Small intestine (tissue), 7 donors: ENCODE results near the gene JDP2. TPM values are rescaled to one million over a fixed set of nuclear protein-coding genes. Genes with fewer than 3 reads are reported as not detected.
A peak's percentile ranks its signal among the peaks of the same experiment; 100 is the strongest.
"Not testable (repeated sequence)": the region's sequence is repeated elsewhere in the genome, so short reads cannot be mapped to it uniquely, and the experiment has no call there.

Source experiments
- DNase-seq, 2 donors: peaks; one replicate each; pipeline versions ENCODE4 v3.0.0 to v3.0.0-alpha.2; 2013
- FAIRE-seq: peaks from 2 replicates; lab custom pipeline; 2012; peaks lifted over from hg19 to GRCh38; lab: Jason Lieb, UNC
- H3K27ac ChIP-seq, 3 donors: one replicate each; pipeline ENCODE4 v1.5.1; 2013; ENCODE audit warnings: low read length in 2 of 3, mild to moderate bottlenecking in 2 of 3, control low read depth in 1 of 3, inconsistent platforms in 1 of 3, low read depth in 1 of 3, moderate library complexity in 1 of 3
- H3K27me3 ChIP-seq, 3 donors: one replicate each; pipeline ENCODE4 v1.6.1; 2013; ENCODE audit warnings: low read length in 3 of 3, inconsistent platforms in 1 of 3; ENCODE audit not compliant: control insufficient read depth in 3 of 3, insufficient read depth in 3 of 3
- H3K36me3 ChIP-seq, 3 donors: one replicate each; pipeline ENCODE4 v1.6.1; 2013; ENCODE audit warnings: low read length in 3 of 3, inconsistent platforms in 1 of 3, low read depth in 1 of 3, mild to moderate bottlenecking in 1 of 3, moderate library complexity in 1 of 3; ENCODE audit not compliant: control insufficient read depth in 3 of 3, insufficient read depth in 2 of 3
- H3K4me1 ChIP-seq, 3 donors: one replicate each; pipeline ENCODE4 v1.6.1; 2013; ENCODE audit warnings: low read length in 2 of 3, inconsistent platforms in 1 of 3, low read depth in 1 of 3, mild to moderate bottlenecking in 1 of 3, moderate library complexity in 1 of 3; ENCODE audit not compliant: control insufficient read depth in 3 of 3, insufficient read depth in 2 of 3
- H3K4me3 ChIP-seq, 3 donors: one replicate each; pipeline ENCODE4 v1.5.1; 2013; ENCODE audit warnings: low read length in 3 of 3, control low read depth in 1 of 3, inconsistent platforms in 1 of 3, low read depth in 1 of 3, mild to moderate bottlenecking in 1 of 3, moderate library complexity in 1 of 3
- H3K9me3 ChIP-seq, 2 donors: one replicate each; pipeline ENCODE4 v1.6.1; 2013; ENCODE audit warnings: low read depth in 1 of 2, low read length in 1 of 2; ENCODE audit not compliant: control insufficient read depth in 2 of 2, insufficient read depth in 1 of 2
- WGBS, 3 donors: extraction: QIAGEN DNeasy Blood & Tissue Kit; methylation state at CpG; one replicate each; pipeline ENCODE4 v1.1.7; 2013; 5-methylcytosine and 5-hydroxymethylcytosine counted together
- polyA plus RNA-seq, 4 donors: library from polyadenylated mRNA; stranded (reverse) in 3 of 4; unstranded in 1 of 4; fragments of 200-250 nt in 3 of 4; fragments of 120-200 nt in 1 of 4; gene quantifications; one replicate each; pipeline versions ENCODE4 v1.2.1 to v1.2.3, GENCODE V29; 2013
- donor health status: healthy with polysubstance abuse.
- donor health status: control.
- donor health status: control.
- donor health status: Bipolar disorder and iron deficiency.
- donor health status: healthy.

The JDP2 gene
- polyA plus RNA-seq, 4 donors, result 26.1 to 45.6 (median 42.2) TPM

- Histone ChIP-seq H3K4me3 (no peak overlapping the region), H3K4me1 (peaks cover 0 to 6% (median 0%) of the 10 kb centered on the region in 3 donors), H3K27me3 (no peaks in the 10 kb centered on the region), H3K9me3 (no peaks in the 10 kb centered on the region), H3K36me3 (peaks cover 4 to 68% (median 4%) of the 10 kb centered on the region in 3 donors), H3K27ac (no peak overlapping the region)
- DNase-seq (no peak), FAIRE-seq (no peak)
- 65 to 75% (median 66%) methylated on average over 2 of the region's 2 CpGs for WGBS, 3 donors
Measured at GRCh38 chr14:75461755-75462349, 34.0 kb downstream of the JDP2 start.

- 76 to 89% (median 80%) methylated on average over 6 of the region's 6 CpGs for WGBS, 3 donors
- Histone ChIP-seq H3K9me3 (no peaks in the 10 kb centered on the region), H3K4me1 (no peaks in the 10 kb centered on the region), H3K36me3 (peaks cover 5 to 67% (median 7%) of the 10 kb centered on the region in 3 donors), H3K27ac (no peak overlapping the region), H3K4me3 (no peak overlapping the region), H3K27me3 (no peaks in the 10 kb centered on the region)
- DNase-seq (no peak), FAIRE-seq (no peak)
Measured at GRCh38 chr14:75464626-75465025, 36.8 kb downstream of the JDP2 start.

- H3K27ac ChIP-seq, result no peak overlapping the region
- H3K36me3 ChIP-seq, result peaks cover 13 to 68% (median 14%) of the 10 kb centered on the region in 3 donors
Measured at GRCh38 chr14:75467763-75468162, 39.9 kb downstream of the JDP2 start.

DNA sequence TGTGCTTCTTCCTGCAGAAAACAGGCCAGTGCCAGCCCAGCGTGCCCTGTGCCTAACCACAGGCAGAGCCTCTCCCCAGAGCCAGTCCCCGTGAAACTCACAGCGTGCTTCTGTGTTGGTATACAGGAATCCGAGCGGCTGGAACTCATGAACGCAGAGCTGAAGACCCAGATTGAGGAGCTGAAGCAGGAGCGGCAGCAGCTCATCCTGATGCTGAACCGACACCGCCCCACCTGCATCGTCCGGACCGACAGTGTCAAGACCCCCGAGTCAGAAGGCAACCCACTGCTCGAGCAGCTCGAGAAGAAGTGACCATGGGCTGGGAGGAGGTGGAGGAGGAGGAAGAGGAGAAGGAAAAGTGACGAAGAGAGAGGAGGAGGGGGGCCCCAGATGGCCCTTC, 41.3 kb downstream of the JDP2 start:
- no peak overlapping the region for H3K27ac ChIP-seq
- H3K36me3 ChIP-seq, result peaks cover 9 to 56% (median 14%) of the 10 kb centered on the region in 3 donors
- FAIRE-seq, result no peak
- no peaks in the 10 kb centered on the region for H3K27me3 ChIP-seq
- H3K4me3 ChIP-seq, result no peak overlapping the region
- no peak for DNase-seq
- no peaks in the 10 kb centered on the region for H3K4me1 ChIP-seq
- H3K9me3 ChIP-seq, result no peaks in the 10 kb centered on the region
- WGBS, 3 donors, result 93% methylated on average over 16 of the region's 16 CpGs

More at GRCh38 chr14:75467763-75468162, 39.9 kb downstream of the JDP2 start:
- Histone ChIP-seq H3K9me3 (no peaks in the 10 kb centered on the region), H3K4me1 (no peaks in the 10 kb centered on the region), H3K4me3 (no peak overlapping the region), H3K27me3 (no peaks in the 10 kb centered on the region)
- FAIRE-seq (no peak), DNase-seq (no peak)
- 91 to 96% (median 95%) methylated on average over 11 of the region's 11 CpGs for WGBS, 3 donors

GRCh38 chr14:75469606-75470237, 41.9 kb downstream of the JDP2 start:
- FAIRE-seq, result no peak
- Histone ChIP-seq H3K4me1 (peaks cover 0 to 4% (median 0%) of the 10 kb centered on the region in 3 donors), H3K27me3 (no peaks in the 10 kb centered on the region), H3K9me3 (no peaks in the 10 kb centered on the region), H3K4me3 (no peak overlapping the region), H3K36me3 (peaks cover 9 to 53% (median 14%) of the 10 kb centered on the region in 3 donors), H3K27ac (no peak overlapping the region)
- 78 to 86% (median 84%) methylated on average over 23 to 25 of the region's 25 CpGs for WGBS, 3 donors
- no peak for DNase-seq

- H3K36me3 ChIP-seq, result peaks cover 9 to 50% (median 14%) of the 10 kb centered on the region in 3 donors
- no peak for FAIRE-seq
- 84 to 87% (median 86%) methylated on average over 12 of the region's 12 CpGs for WGBS, 3 donors
Measured at GRCh38 chr14:75470238-75470797, 42.5 kb downstream of the JDP2 start.

DNA sequence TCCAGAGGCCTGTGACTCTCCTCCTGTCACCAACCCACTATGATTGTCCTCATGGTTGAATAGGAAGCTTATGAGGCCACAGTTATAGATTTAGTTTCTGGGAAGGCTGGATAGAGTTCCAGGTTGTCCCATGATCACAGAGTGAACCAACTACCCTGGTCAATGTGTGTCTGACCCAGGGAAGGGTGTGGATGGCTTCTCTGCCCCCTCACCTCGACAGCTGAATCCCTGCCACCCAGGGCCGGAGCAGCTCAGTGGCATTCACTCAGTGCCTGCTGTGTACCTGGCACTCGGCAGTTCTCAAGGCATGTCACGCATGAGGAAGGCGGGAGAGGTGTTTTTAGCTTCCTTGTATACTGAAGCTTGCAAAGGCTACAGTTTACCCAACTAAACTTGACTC, 43.2 kb downstream of the JDP2 start:
- Histone ChIP-seq H3K4me3 (no peak overlapping the region), H3K27me3 (no peaks in the 10 kb centered on the region), H3K9me3 (no peaks in the 10 kb centered on the region), H3K27ac (no peak overlapping the region), H3K4me1 (peaks cover 0 to 6% (median 0%) of the 10 kb centered on the region in 3 donors), H3K36me3 (peaks cover 9 to 47% (median 14%) of the 10 kb centered on the region in 3 donors)
- WGBS, 3 donors, result 83 to 91% (median 90%) methylated on average over 5 of the region's 5 CpGs
- no peak for DNase-seq
- no peak for FAIRE-seq

More at GRCh38 chr14:75470238-75470797, 42.5 kb downstream of the JDP2 start:
- no peak for DNase-seq
- Histone ChIP-seq H3K27me3 (no peaks in the 10 kb centered on the region), H3K9me3 (no peaks in the 10 kb centered on the region), H3K4me3 (no peak overlapping the region), H3K4me1 (peaks cover 0 to 5% (median 0%) of the 10 kb centered on the region in 3 donors), H3K27ac (no peak overlapping the region)

DNA sequence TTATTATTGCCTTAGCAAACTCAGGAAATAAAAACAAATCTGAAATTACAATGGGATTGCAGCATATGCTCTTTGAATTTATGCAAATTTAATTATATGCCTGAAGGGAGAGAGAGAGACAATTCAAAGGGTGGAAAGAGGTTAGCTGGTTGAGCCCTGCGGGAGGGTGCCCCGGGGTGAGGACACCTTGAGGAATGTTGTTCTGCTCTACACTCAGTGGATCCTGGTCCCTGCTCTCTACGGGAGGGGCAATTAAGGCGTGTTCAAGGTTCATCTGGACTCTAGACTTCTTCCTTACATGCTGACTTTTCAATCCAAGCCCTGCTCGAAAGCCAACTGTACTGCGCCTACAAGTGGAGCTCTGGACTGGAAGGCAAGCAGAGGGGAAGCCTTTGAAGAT, 46.3 kb downstream of the JDP2 start:
- FAIRE-seq, H3K9me3 ChIP-seq, H3K27me3 ChIP-seq, H3K4me3 ChIP-seq: not testable (repeated sequence)
- H3K27ac ChIP-seq, result peak overlapping the region in 1 of 3 donors; percentile 60
- H3K36me3 ChIP-seq, result peaks cover 7 to 36% (median 8%) of the 10 kb centered on the region in 3 donors
- WGBS, 3 donors, result 22 to 64% (median 37%) methylated on average over 6 of the region's 6 CpGs
- peak; percentile 90 to 97 for DNase-seq
- peaks cover 0 to 15% (median 0%) of the 10 kb centered on the region in 3 donors for H3K4me1 ChIP-seq
